Neural progenitor cell (in vitro differentiated cells): ENCODE measurements around the gene OPRD1. TPM values are rescaled to one million over a fixed set of nuclear protein-coding genes. Genes with fewer than 3 reads are reported as not detected.

ENCODE experiments used
- DNase-seq: peaks from one replicate; pipeline ENCODE4 v3.0.0-alpha.2; 2016; ENCODE audit warnings: low spot score
- H2AFZ ChIP-seq: fragments of 200-600 bp; sonication (generic); replicated peaks from 2 replicates; pipeline ENCODE4 v1.6.1; 2016; ENCODE audit warnings: antibody characterized with exemption
- H3F3A ChIP-seq: fragments of 200-600 bp; sonication (generic); 2 replicates; pipeline ENCODE4 v1.6.1; 2016; ENCODE audit warnings: antibody characterized with exemption, low read depth
- H3K27ac ChIP-seq: fragments of 200-600 bp; sonication (generic); 2 replicates; pipeline ENCODE4 v1.5.1; 2016; ENCODE audit warnings: mild to moderate bottlenecking
- H3K27me3 ChIP-seq: fragments of 200-600 bp; sonication (generic); 2 replicates; pipeline ENCODE4 v1.6.1; 2016; ENCODE audit warnings: mild to moderate bottlenecking, moderate library complexity
- H3K36me3 ChIP-seq: fragments of 200-600 bp; sonication (generic); 2 replicates; pipeline ENCODE4 v1.5.1; 2016
- H3K4me1 ChIP-seq: fragments of 200-600 bp; sonication (generic); 2 replicates; pipeline ENCODE4 v1.6.1; 2016; ENCODE audit warnings: mixed run types
- H3K4me2 ChIP-seq: fragments of 200-600 bp; sonication (generic); 2 replicates; pipeline ENCODE4 v1.6.1; 2016
- H3K4me3 ChIP-seq: fragments of 200-600 bp; sonication (generic); 2 replicates; pipeline ENCODE4 v1.5.1; 2016
- H3K79me2 ChIP-seq: fragments of 200-600 bp; sonication (generic); 2 replicates; pipeline ENCODE4 v1.6.1; 2016; ENCODE audit warnings: low read depth
- H3K9ac ChIP-seq: fragments of 200-600 bp; sonication (generic); 2 replicates; pipeline ENCODE4 v1.6.1; 2016
- H3K9me3 ChIP-seq: fragments of 200-600 bp; sonication (generic); 2 replicates; pipeline ENCODE4 v1.5.1; 2016; ENCODE audit warnings: low read depth
- H4K20me1 ChIP-seq: fragments of 200-600 bp; sonication (generic); 2 replicates; pipeline ENCODE4 v1.6.1; 2016; ENCODE audit warnings: low read depth
- H3K27ac Mint-ChIP-seq: 3 replicates; pipeline ENCODE4 v1.8.0; 2021; ENCODE audit warnings: mixed read lengths
- H3K27me3 Mint-ChIP-seq: 2 replicates; pipeline ENCODE4 v1.8.0; 2022; ENCODE audit warnings: low read depth, mild to moderate bottlenecking, inconsistent platforms, moderate library complexity, mixed read lengths; ENCODE audit not compliant: insufficient read depth
- H3K36me3 Mint-ChIP-seq: 3 replicates; pipeline ENCODE4 v1.8.0; 2021; ENCODE audit warnings: mixed read lengths
- H3K4me1 Mint-ChIP-seq: 3 replicates; pipeline ENCODE4 v1.8.0; 2021; ENCODE audit warnings: mixed read lengths
- H3K4me3 Mint-ChIP-seq: 3 replicates; pipeline ENCODE4 v1.8.0; 2021; ENCODE audit warnings: mild to moderate bottlenecking, moderate library complexity, mixed read lengths
- H3K9me3 Mint-ChIP-seq: 3 replicates; pipeline ENCODE4 v1.8.0; 2020; ENCODE audit warnings: mixed read lengths
- CTCF ChIP-seq: fragments of 200-600 bp; sonication (generic); IDR thresholded peaks from 2 replicates; pipeline ENCODE4 v1.5.1; 2017; ENCODE audit warnings: antibody characterized with exemption, mild to moderate bottlenecking
- EZH2 ChIP-seq: fragments of 200-600 bp; sonication (generic); IDR thresholded peaks from 2 replicates; pipeline ENCODE4 v1.6.1; 2017; ENCODE audit warnings: antibody characterized with exemption, mild to moderate bottlenecking, moderate library complexity
- EZH2phosphoT487 ChIP-seq: fragments of 200-600 bp; sonication (generic); IDR thresholded peaks from 2 replicates; pipeline ENCODE4 v1.6.1; 2017; ENCODE audit warnings: antibody characterized with exemption
- total RNA-seq: library from RNA; depleted of rRNA; stranded (reverse); fragments of >200 nt; gene quantifications from 2 replicates; pipeline ENCODE4 v1.2.3, GENCODE V29; 2015; ENCODE audit warnings: low replicate concordance

The OPRD1 gene
- total RNA-seq, 1 donor from 2014 or later = 0.37 TPM

- peak; percentile 53 for DNase-seq
- Mint-ChIP-seq H3K27me3 (peaks cover 24% of the 10 kb centered on the region), H3K4me1 (peaks cover 23% of the 10 kb centered on the region), H3K27ac (peak overlapping the region; percentile 15), H3K9me3 (no peaks in the 10 kb centered on the region), H3K36me3 (no peaks in the 10 kb centered on the region), H3K4me3 (peak overlapping the region; percentile 87)
- TF ChIP-seq CTCF (no peak), EZH2phosphoT487 (no peak), EZH2 (no peak)
- Histone ChIP-seq H3K4me3 (peak overlapping the region; percentile 86), H3F3A (peaks cover 29% of the 10 kb centered on the region), H3K36me3 (no peaks in the 10 kb centered on the region), H3K9ac (no peak overlapping the region), H3K4me2 (peak overlapping the region; percentile 99), H3K4me1 (peaks cover 26% of the 10 kb centered on the region), H3K27me3 (peaks cover 25% of the 10 kb centered on the region), H4K20me1 (no peaks in the 10 kb centered on the region), H3K27ac (no peak overlapping the region), H3K79me2 (no peaks in the 10 kb centered on the region), H2AFZ (peak overlapping the region; percentile 96), H3K9me3 (no peaks in the 10 kb centered on the region)
Observed at GRCh38 chr1:28887835-28888682, 76.1 kb downstream of the OPRD1 start.

- H3K36me3 ChIP-seq = no peaks in the 10 kb centered on the region
- H3K4me1 ChIP-seq = peaks cover 21% of the 10 kb centered on the region
- Mint-ChIP-seq H3K27me3 (peaks cover 24% of the 10 kb centered on the region), H3K9me3 (no peaks in the 10 kb centered on the region), H3K36me3 (no peaks in the 10 kb centered on the region), H3K4me1 (peaks cover 23% of the 10 kb centered on the region), H3K4me3 (peak overlapping the region; percentile 10), H3K27ac (no peak overlapping the region)
- no peak overlapping the region for H3K4me2 ChIP-seq
- H3K27ac ChIP-seq = no peak overlapping the region
- no peaks in the 10 kb centered on the region for H3K9me3 ChIP-seq
- H3K9ac ChIP-seq = no peak overlapping the region
- no peak overlapping the region for H2AFZ ChIP-seq
- peaks cover 24% of the 10 kb centered on the region for H3F3A ChIP-seq
- no peak for DNase-seq
- peaks cover 25% of the 10 kb centered on the region for H3K27me3 ChIP-seq
- no peak overlapping the region for H3K4me3 ChIP-seq
- H4K20me1 ChIP-seq = no peaks in the 10 kb centered on the region
- TF ChIP-seq EZH2 (no peak), CTCF (no peak), EZH2phosphoT487 (no peak)
- no peaks in the 10 kb centered on the region for H3K79me2 ChIP-seq
Observed at GRCh38 chr1:28888915-28889314, 76.9 kb downstream of the OPRD1 start.

- H3K27me3 ChIP-seq = peaks cover 25% of the 10 kb centered on the region
- H3K4me2 ChIP-seq = no peak overlapping the region
- no peaks in the 10 kb centered on the region for H3K9me3 ChIP-seq
- H3K27me3 Mint-ChIP-seq = peaks cover 22% of the 10 kb centered on the region
- no peaks in the 10 kb centered on the region for H3K79me2 ChIP-seq
- H3K4me1 Mint-ChIP-seq = peaks cover 24% of the 10 kb centered on the region
- no peak overlapping the region for H3K27ac Mint-ChIP-seq
- peaks cover 16% of the 10 kb centered on the region for H3K4me1 ChIP-seq
- TF ChIP-seq CTCF = no peak
- TF ChIP-seq EZH2 = no peak
- no peak for TF ChIP-seq EZH2phosphoT487
- no peaks in the 10 kb centered on the region for H4K20me1 ChIP-seq
- no peak for DNase-seq
- no peaks in the 10 kb centered on the region for H3K36me3 ChIP-seq
- H3K36me3 Mint-ChIP-seq = no peaks in the 10 kb centered on the region
- no peak overlapping the region for H3K4me3 ChIP-seq
- H3K4me3 Mint-ChIP-seq = no peak overlapping the region
- H3K27ac ChIP-seq = no peak overlapping the region
- H2AFZ ChIP-seq = no peak overlapping the region
- H3K9me3 Mint-ChIP-seq = no peaks in the 10 kb centered on the region
- H3F3A ChIP-seq = peaks cover 27% of the 10 kb centered on the region
- no peak overlapping the region for H3K9ac ChIP-seq
Observed at GRCh38 chr1:28889357-28889756, 77.4 kb downstream of the OPRD1 start.
